GM23338 (cell line): ENCODE data around the gene BIRC6. TPM values are rescaled to one million over a fixed set of nuclear protein-coding genes. Genes with fewer than 3 reads are reported as not detected.

Experiments used
- ATAC-seq: fragments of 200-7000 bp; cut with Tn5 transposase; 3 replicates; pipeline ENCODE4 v1.9.1; 2020
- DNase-seq: peaks from one replicate; pipeline ENCODE4 v3.0.0-alpha.2; 2015; ENCODE audit warnings: low spot score
- H2AFZ ChIP-seq: fragments of 200-600 bp; sonication (generic); 2 replicates; pipeline ENCODE4 v1.8.0; 2016; ENCODE audit warnings: antibody characterized with exemption, mild to moderate bottlenecking, moderate library complexity
- H3F3A ChIP-seq: fragments of 200-600 bp; sonication (generic); replicated peaks from 2 replicates; pipeline ENCODE4 v1.8.0; 2017; ENCODE audit warnings: antibody characterized with exemption, mixed run types, low read depth
- H3K27ac ChIP-seq: fragments of 200-600 bp; sonication (generic); 2 replicates; pipeline ENCODE4 v1.6.1; 2016; ENCODE audit warnings: low read depth
- H3K27me3 ChIP-seq: fragments of 200-600 bp; sonication (generic); 2 replicates; pipeline ENCODE4 v1.8.0; 2016; ENCODE audit warnings: mild to moderate bottlenecking, mixed run types, moderate library complexity; ENCODE audit not compliant: insufficient read depth
- H3K36me3 ChIP-seq: fragments of 200-600 bp; sonication (generic); 2 replicates; pipeline ENCODE4 v1.8.0; 2016; ENCODE audit warnings: mild to moderate bottlenecking; ENCODE audit not compliant: insufficient read depth
- H3K4me1 ChIP-seq: fragments of 200-600 bp; sonication (generic); 2 replicates; pipeline ENCODE4 v1.8.0; 2016; ENCODE audit warnings: mild to moderate bottlenecking, moderate library complexity; ENCODE audit not compliant: insufficient read depth
- H3K4me2 ChIP-seq: fragments of 200-600 bp; sonication (generic); 2 replicates; pipeline ENCODE4 v1.7.1; 2017; ENCODE audit warnings: mixed run types
- H3K4me3 ChIP-seq: fragments of 200-600 bp; sonication (generic); 2 replicates; pipeline ENCODE4 v1.6.1; 2016; ENCODE audit warnings: mixed run types
- H3K79me2 ChIP-seq: fragments of 200-600 bp; sonication (generic); replicated peaks from 2 replicates; pipeline ENCODE4 v1.8.0; 2017; ENCODE audit warnings: mild to moderate bottlenecking; ENCODE audit not compliant: insufficient read depth
- H3K9me2 ChIP-seq: fragments of 200-600 bp; sonication (generic); 2 replicates; pipeline ENCODE4 v1.8.0; 2017; ENCODE audit not compliant: insufficient read depth
- H4K20me1 ChIP-seq: fragments of 200-600 bp; sonication (generic); replicated peaks from 2 replicates; pipeline ENCODE4 v1.8.0; 2017; ENCODE audit warnings: mild to moderate bottlenecking; ENCODE audit not compliant: insufficient read depth
- H3K27ac Mint-ChIP-seq: 2 replicates; pipeline ENCODE4 v1.8.0; 2020; ENCODE audit warnings: inconsistent platforms, mild to moderate bottlenecking, moderate library complexity, mixed read lengths
- H3K27me3 Mint-ChIP-seq: 3 replicates; pipeline ENCODE4 v1.8.0; 2022; ENCODE audit warnings: low read depth, mild to moderate bottlenecking, moderate library complexity, mixed read lengths, inconsistent platforms; ENCODE audit not compliant: insufficient read depth, poor library complexity
- H3K36me3 Mint-ChIP-seq: 3 replicates; pipeline ENCODE4 v1.8.0; 2021; ENCODE audit warnings: low read depth, mild to moderate bottlenecking, inconsistent platforms, moderate library complexity, mixed read lengths
- H3K4me1 Mint-ChIP-seq: 3 replicates; pipeline ENCODE4 v1.8.0; 2020; ENCODE audit warnings: mild to moderate bottlenecking, inconsistent platforms, mixed read lengths
- H3K4me3 Mint-ChIP-seq: 3 replicates; pipeline ENCODE4 v1.8.0; 2021; ENCODE audit warnings: moderate library complexity, mild to moderate bottlenecking, inconsistent platforms, mixed read lengths
- H3K9me3 Mint-ChIP-seq: 3 replicates; pipeline ENCODE4 v1.8.0; 2020; ENCODE audit warnings: moderate library complexity, mild to moderate bottlenecking, inconsistent platforms, mixed read lengths
- CREB1 ChIP-seq: fragments of 250-450 bp; sonication (Bioruptor Pico); IDR thresholded peaks from 2 replicates; pipeline ENCODE4 v1.5.0; 2020; ENCODE audit warnings: low read depth, mild to moderate bottlenecking, moderate library complexity
- CTCF ChIP-seq, 2 experiments: fragments of 200-600 bp in 1 of 2; sonication (generic) in 1 of 2; conservative IDR thresholded peaks; 2 replicates each; pipeline versions ENCODE4 v1.5.1 to v1.6.1; 2016 to 2017; ENCODE audit warnings: antibody characterized with exemption in 2 of 2, low read depth in 2 of 2, mild to moderate bottlenecking in 2 of 2, moderate library complexity in 1 of 2
- EZH2phosphoT487 ChIP-seq: fragments of 200-600 bp; sonication (generic); IDR thresholded peaks from one replicate; pipeline ENCODE4 v1.8.1; 2018; ENCODE audit warnings: antibody characterized with exemption; ENCODE audit not compliant: unreplicated experiment
- NANOG ChIP-seq: IDR thresholded peaks from 2 replicates; pipeline ENCODE4 v1.6.1; 2016; ENCODE audit warnings: antibody characterized with exemption, borderline replicate concordance
- POLR2AphosphoS5 ChIP-seq: IDR thresholded peaks from 2 replicates; pipeline ENCODE4 v1.6.1; 2016; ENCODE audit warnings: antibody characterized with exemption, low read depth
- ZNF114 ChIP-seq: fragments of 250-450 bp; sonication (Bioruptor Pico); IDR thresholded peaks from 2 replicates; pipeline ENCODE4 v1.5.0; 2020; ENCODE audit warnings: mild to moderate bottlenecking, moderate library complexity
- ZNF462 ChIP-seq: fragments of 250-450 bp; sonication (Bioruptor Pico); IDR thresholded peaks from 2 replicates; pipeline ENCODE4 v1.5.0; 2020; ENCODE audit warnings: mild to moderate bottlenecking, moderate library complexity
- polyA plus RNA-seq: library from polyadenylated mRNA; unstranded; fragments of >200 nt; fragmentation: Nextera tagmentation; extraction: Ambion mirVana; gene quantifications from 2 replicates; pipeline ENCODE4 v1.2.1, GENCODE V29; 2016
- total RNA-seq: library from RNA; depleted of rRNA; stranded (reverse); fragments of >200 nt; shearing (Covaris generic); gene quantifications from 2 replicates; pipeline ENCODE4 v1.2.3, GENCODE V29; 2014

BIRC6 gene
- total and polyA plus RNA-seq, 2 experiments from 2014 or later, result 85.8 to 131 TPM

GRCh38 chr2:32562906-32563305, 206.1 kb downstream of the BIRC6 start:
- TF ChIP-seq POLR2AphosphoS5, result no peak
- TF ChIP-seq CREB1 (CRISPR knock-in tag), result no peak
- TF ChIP-seq ZNF462 (CRISPR knock-in tag), result no peak
- no peak for TF ChIP-seq CTCF (conservative IDR thresholded peaks at IDR 0.05; ENCODE audit: low read depth in 2 of 2)
- no peak for TF ChIP-seq NANOG
- TF ChIP-seq EZH2phosphoT487, result no peak
- TF ChIP-seq ZNF114 (CRISPR knock-in tag), result no peak
- no peak for ATAC-seq

More at GRCh38 chr2:32562906-32563305, 206.1 kb downstream of the BIRC6 start:
- H3K9me3 Mint-ChIP-seq, result no peaks in the 10 kb centered on the region; the same call in 2 of the 3 replicates
- no peak for DNase-seq
- Histone ChIP-seq H3K36me3 (0 out of 2 replicates have a peak, but pooled peaks cover 4% of the 10 kb centered on the region), H3K4me3 (no peak overlapping the region), H4K20me1 (0 out of 2 replicates have a peak, but pooled peaks cover 3% of the 10 kb centered on the region), H3K27me3 (no peaks in the 10 kb centered on the region), H3K4me2 (no peak overlapping the region), H3F3A (no peaks in the 10 kb centered on the region), H2AFZ (no peak overlapping the region), H3K9me2 (no peaks in the 10 kb centered on the region), H3K79me2 (0 out of 2 replicates have a peak, but pooled peaks cover 4% of the 10 kb centered on the region), H3K4me1 (no peaks in the 10 kb centered on the region; the same call in 1 of the 2 replicates), H3K27ac (no peak overlapping the region)
- H3K4me1 Mint-ChIP-seq, result peaks cover 12% of the 10 kb centered on the region
- no peaks in the 10 kb centered on the region for H3K27me3 Mint-ChIP-seq
- H3K36me3 Mint-ChIP-seq, result peaks cover 20% of the 10 kb centered on the region
- no peak overlapping the region for H3K27ac Mint-ChIP-seq
- H3K4me3 Mint-ChIP-seq, result no peak overlapping the region
